Esophagus squamous epithelium (tissue), 4 donors: ENCODE results near the gene CAMK2G.

Experiments
- CTCF ChIP-seq, 6 experiments: fragments of 450-650 bp in 4 of 6; fragments of 200-600 bp in 2 of 6; sonication (generic) in 2 of 6; IDR thresholded peaks; one replicate each; pipeline ENCODE4 v1.5.1; 2016 to 2019; ENCODE audit warnings: antibody characterized with exemption in 6 of 6, mild to moderate bottlenecking in 4 of 6, moderate library complexity in 4 of 6
- POLR2A ChIP-seq, 4 donors: fragments of 450-650 bp; IDR thresholded peaks; one replicate each; pipeline ENCODE4 v1.6.1; 2017; ENCODE audit warnings: antibody characterized with exemption in 4 of 4, mild to moderate bottlenecking in 4 of 4, moderate library complexity in 3 of 4

- TF ChIP-seq CTCF (IDR thresholded peaks at IDR 0.05) (no peak), POLR2A (IDR thresholded peaks at IDR 0.05) (no peak)
These were observed 24.5 kb upstream of the CAMK2G start for GRCh38 chr10:73898730-73899410.
